NCI-H146 treated with DMSO at 0.1 percent for 48 hours (cell line): ENCODE measurements around the gene UNK.
"Not testable (repeated sequence)": the region's sequence is repeated elsewhere in the genome, so short reads cannot be mapped to it uniquely, and the experiment has no call there.

Experiments used
- DNase-seq: peaks from one replicate; lab custom pipeline; 2025; ENCODE audit not compliant: unreplicated experiment; lab: John Stamatoyannopoulos, UW

The UNK gene

GRCh38 chr17:75868730-75869281, 84.2 kb downstream of the UNK start:
- DNase-seq: not testable (repeated sequence)

- no peak for DNase-seq
These were observed 84.9 kb downstream of the UNK start for GRCh38 chr17:75869282-75870141.

GRCh38 chr17:75870228-75870627, 85.6 kb downstream of the UNK start:
- not testable (repeated sequence) for DNase-seq

GRCh38 chr17:75872434-75873351, 88.1 kb downstream of the UNK start:
- peak; percentile 5 for DNase-seq

- no peak for DNase-seq
These were observed 89.1 kb downstream of the UNK start for GRCh38 chr17:75873587-75874322.

GRCh38 chr17:75874323-75875181, 89.9 kb downstream of the UNK start:
- DNase-seq: no peak
